Gastrocnemius medialis (tissue), 4 donors: ENCODE data around the gene CIDEC.

Source experiments
- POLR2A ChIP-seq, 2 donors: fragments of 450-650 bp; IDR thresholded peaks; one replicate each; pipeline ENCODE4 v1.6.1; 2017; ENCODE audit warnings: antibody characterized with exemption in 2 of 2, mild to moderate bottlenecking in 2 of 2, moderate library complexity in 2 of 2
- TF ChIP-seq, protein P1 (sequence below), 5 experiments: fragments of 450-650 bp in 3 of 5; fragments of 200-600 bp in 2 of 5; sonication (generic) in 2 of 5; IDR thresholded peaks in 4 of 5; conservative IDR thresholded peaks in 1 of 5; 1 replicate in 4 of 5; 2 replicates in 1 of 5; pipeline ENCODE4 v1.5.1; 2016 to 2019; ENCODE audit warnings: antibody characterized with exemption in 5 of 5, mild to moderate bottlenecking in 3 of 5, moderate library complexity in 3 of 5

DNA sequence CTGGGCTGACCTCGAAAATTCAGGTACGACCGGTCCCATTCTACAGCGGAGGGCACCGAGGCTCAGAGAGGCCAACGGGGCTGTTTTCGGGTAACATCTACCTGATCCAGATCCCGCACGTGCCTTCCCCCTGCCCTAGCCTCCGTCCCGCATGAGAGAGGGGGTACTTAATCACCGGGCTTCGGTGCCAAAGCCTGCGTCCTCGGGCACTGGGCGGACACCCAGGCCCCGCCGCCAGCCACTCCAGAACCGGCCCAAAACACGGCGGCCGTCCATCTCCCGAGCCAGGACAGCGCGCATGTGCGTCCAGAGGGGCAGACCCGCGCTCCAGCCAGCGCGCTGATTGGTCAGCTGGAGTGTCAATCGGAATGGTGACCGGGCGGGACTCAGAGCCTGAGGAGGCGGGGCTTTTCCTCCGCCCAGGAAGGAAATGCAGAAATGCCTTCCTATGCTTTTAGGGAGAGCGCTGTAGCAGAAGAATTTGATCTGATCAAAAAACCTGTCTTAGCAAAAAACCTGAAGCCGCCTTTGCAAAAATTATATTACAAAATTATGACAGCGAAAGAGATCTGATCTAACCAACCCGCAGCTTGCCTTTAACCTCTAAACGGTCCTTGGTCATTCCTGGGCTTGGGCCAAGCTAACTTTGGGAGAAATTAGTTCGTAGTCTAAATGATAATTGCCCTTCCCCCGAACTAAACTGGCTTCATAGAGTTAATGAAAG is 36.2 kb downstream of the CIDEC start, which contains the start of gene RPUSD3:
- TF ChIP-seq, protein P1, sequence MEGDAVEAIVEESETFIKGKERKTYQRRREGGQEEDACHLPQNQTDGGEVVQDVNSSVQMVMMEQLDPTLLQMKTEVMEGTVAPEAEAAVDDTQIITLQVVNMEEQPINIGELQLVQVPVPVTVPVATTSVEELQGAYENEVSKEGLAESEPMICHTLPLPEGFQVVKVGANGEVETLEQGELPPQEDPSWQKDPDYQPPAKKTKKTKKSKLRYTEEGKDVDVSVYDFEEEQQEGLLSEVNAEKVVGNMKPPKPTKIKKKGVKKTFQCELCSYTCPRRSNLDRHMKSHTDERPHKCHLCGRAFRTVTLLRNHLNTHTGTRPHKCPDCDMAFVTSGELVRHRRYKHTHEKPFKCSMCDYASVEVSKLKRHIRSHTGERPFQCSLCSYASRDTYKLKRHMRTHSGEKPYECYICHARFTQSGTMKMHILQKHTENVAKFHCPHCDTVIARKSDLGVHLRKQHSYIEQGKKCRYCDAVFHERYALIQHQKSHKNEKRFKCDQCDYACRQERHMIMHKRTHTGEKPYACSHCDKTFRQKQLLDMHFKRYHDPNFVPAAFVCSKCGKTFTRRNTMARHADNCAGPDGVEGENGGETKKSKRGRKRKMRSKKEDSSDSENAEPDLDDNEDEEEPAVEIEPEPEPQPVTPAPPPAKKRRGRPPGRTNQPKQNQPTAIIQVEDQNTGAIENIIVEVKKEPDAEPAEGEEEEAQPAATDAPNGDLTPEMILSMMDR (IDR thresholded peaks at IDR 0.05 in 4 of 5, conservative IDR thresholded peaks at IDR 0.05 in 1 of 5), result no peak
- peak; percentile 42 to 63 for TF ChIP-seq POLR2A (IDR thresholded peaks at IDR 0.05)
